A549 (cell line): ENCODE results near the gene RSRC2. TPM values are rescaled to one million over a fixed set of nuclear protein-coding genes. Genes with fewer than 3 reads are reported as not detected.

ENCODE experiments used
- ATAC-seq, 2 experiments: fragments of 200-7000 bp in 1 of 2; fragments of >200 bp in 1 of 2; cut with Nextera tagmentation in 1 of 2; cut with Tn5 transposase in 1 of 2; 3 replicates each; pipeline versions ENCODE4 v1.8.0 to v1.9.1; 2018 to 2020; ENCODE audit warnings: mild to moderate bottlenecking in 1 of 2, moderate library complexity in 1 of 2
- CTCF ChIA-PET: fragments of 300-600 bp; sonication (Branson Sonifier 250); formaldehyde crosslinking; extraction: SDS; loops from one replicate; lab custom pipeline; 2021; ENCODE audit warnings: antibody characterized with exemption, inconsistent platforms; lab: Yijun Ruan, JAX
- POLR2A ChIA-PET: fragments of 350-600 bp; formaldehyde crosslinking; extraction: SDS; loops from one replicate; lab custom pipeline; 2021; ENCODE audit warnings: antibody characterized with exemption, inconsistent platforms; lab: Yijun Ruan, JAX
- DNase-seq, 2 experiments: peaks; one replicate each; pipeline versions ENCODE4 v3.0.0 to v3.0.0-alpha.2; 2011 to 2016; ENCODE audit warnings: low read depth in 1 of 2, low spot score in 1 of 2
- FAIRE-seq: peaks from 2 replicates; lab custom pipeline; 2011; peaks lifted over from hg19 to GRCh38; lab: Jason Lieb, UNC
- H3K27ac ChIP-seq, 2 experiments: fragments of >200 bp; sonication (Bioruptor Twin); formaldehyde crosslinking; 3 replicates each; pipeline ENCODE4 v1.5.1; 2016 to 2017
- H3K4me1 ChIP-seq: fragments of >200 bp; sonication (Bioruptor Twin); formaldehyde crosslinking; 3 replicates; pipeline ENCODE4 v1.6.1; 2016
- H3K4me2 ChIP-seq: fragments of >200 bp; sonication (Bioruptor Twin); formaldehyde crosslinking; 3 replicates; pipeline ENCODE4 v1.6.1; 2016
- H3K4me3 ChIP-seq: fragments of >200 bp; sonication (Bioruptor Twin); formaldehyde crosslinking; 3 replicates; pipeline ENCODE4 v1.5.1; 2016
- H3K9me3 ChIP-seq: fragments of >200 bp; sonication (Bioruptor Twin); formaldehyde crosslinking; 3 replicates; pipeline ENCODE4 v1.6.1; 2016
- CBX2 ChIP-seq: fragments of 200-600 bp; sonication (generic); IDR thresholded peaks from 2 replicates; pipeline ENCODE4 v1.6.1; 2016; ENCODE audit warnings: low read depth, mild to moderate bottlenecking, borderline replicate concordance
- CBX8 ChIP-seq: fragments of 200-600 bp; sonication (generic); IDR thresholded peaks from 2 replicates; pipeline ENCODE4 v1.6.1; 2016
- CEBPB ChIP-seq, 2 experiments: fragments of >200 bp in 1 of 2; sonication (Bioruptor Twin) in 1 of 2; formaldehyde crosslinking in 1 of 2; IDR thresholded peaks; 2 replicates each; pipeline ENCODE4 v1.6.1; 2012 to 2016
- CTCF ChIP-seq: fragments of >200 bp; sonication (Bioruptor Twin); formaldehyde crosslinking; IDR thresholded peaks from 3 replicates; pipeline ENCODE4 v1.5.1; 2016
- E2F6 ChIP-seq: IDR thresholded peaks from 2 replicates; pipeline ENCODE4 v1.6.1; 2012; ENCODE audit warnings: low read depth, borderline replicate concordance
- EHF ChIP-seq: fragments of 250-450 bp; sonication (Bioruptor Pico); IDR thresholded peaks from 2 replicates; pipeline ENCODE4 v1.5.0; 2020; ENCODE audit warnings: mild to moderate bottlenecking
- FOSB ChIP-seq: fragments of 250-450 bp; sonication (Bioruptor Pico); IDR thresholded peaks from 2 replicates; pipeline ENCODE4 v1.5.0; 2020; ENCODE audit warnings: mild to moderate bottlenecking, moderate library complexity
- FOSL2 ChIP-seq, 2 experiments: fragments of 450-650 bp in 1 of 2; fragments of >200 bp in 1 of 2; sonication (Bioruptor Twin) in 1 of 2; formaldehyde crosslinking; IDR thresholded peaks; 2 replicates each; pipeline versions ENCODE4 v1.5.0 to v1.6.1; 2016 to 2020; ENCODE audit warnings: mild to moderate bottlenecking in 1 of 2, moderate library complexity in 1 of 2
- HES2 ChIP-seq: fragments of >200 bp; sonication (Bioruptor Twin); formaldehyde crosslinking; IDR thresholded peaks from 2 replicates; pipeline ENCODE4 v1.6.1; 2016
- HMGXB4 ChIP-seq: fragments of 250-450 bp; sonication (Bioruptor Pico); IDR thresholded peaks from 2 replicates; pipeline ENCODE4 v1.5.0; 2021; ENCODE audit warnings: mild to moderate bottlenecking, moderate library complexity, borderline replicate concordance
- HOXA7 ChIP-seq: fragments of 250-450 bp; sonication (Bioruptor Pico); IDR thresholded peaks from 2 replicates; pipeline ENCODE4 v1.5.0; 2020; ENCODE audit warnings: mild to moderate bottlenecking, moderate library complexity
- JUNB ChIP-seq: fragments of >200 bp; sonication (Bioruptor Twin); formaldehyde crosslinking; IDR thresholded peaks from 2 replicates; pipeline ENCODE4 v1.6.1; 2016
- KDM5A ChIP-seq: fragments of 200-600 bp; sonication (generic); IDR thresholded peaks from 2 replicates; pipeline ENCODE4 v1.6.1; 2016; ENCODE audit warnings: antibody characterized with exemption, mild to moderate bottlenecking
- MAFK ChIP-seq: fragments of 450-650 bp; IDR thresholded peaks from 2 replicates; pipeline ENCODE4 v1.6.1; 2014; ENCODE audit not compliant: partially characterized antibody
- NFE2L2 ChIP-seq: fragments of 150-350 bp; conservative IDR thresholded peaks from 2 replicates; pipeline ENCODE4 v1.6.1; 2014; ENCODE audit warnings: low read length
- NR3C1 ChIP-seq: fragments of >200 bp; sonication (Bioruptor Twin); formaldehyde crosslinking; IDR thresholded peaks from 3 replicates; pipeline ENCODE4 v1.6.1; 2017
- RARB ChIP-seq: fragments of 250-450 bp; sonication (Bioruptor Pico); IDR thresholded peaks from 2 replicates; pipeline ENCODE4 v1.8.0; 2021; ENCODE audit warnings: mild to moderate bottlenecking, moderate library complexity
- SMC3 ChIP-seq: fragments of >200 bp; sonication (Bioruptor Twin); formaldehyde crosslinking; IDR thresholded peaks from 3 replicates; pipeline ENCODE4 v1.6.1; 2018; ENCODE audit warnings: inconsistent platforms
- TFCP2L1 ChIP-seq: fragments of 250-450 bp; sonication (Bioruptor Pico); IDR thresholded peaks from 2 replicates; pipeline ENCODE4 v1.5.0; 2021; ENCODE audit warnings: mild to moderate bottlenecking
- TP53 ChIP-seq: fragments of 250-450 bp; sonication (Bioruptor Pico); IDR thresholded peaks from 2 replicates; pipeline ENCODE4 v1.5.0; 2021; ENCODE audit warnings: mild to moderate bottlenecking, moderate library complexity
- ZC3H11A ChIP-seq: fragments of 450-650 bp; IDR thresholded peaks from 2 replicates; pipeline ENCODE4 v1.6.1; 2014; ENCODE audit warnings: antibody characterized with exemption, mild to moderate bottlenecking
- ZFP36 ChIP-seq: fragments of 450-650 bp; IDR thresholded peaks from 2 replicates; pipeline ENCODE4 v1.6.1; 2014; ENCODE audit warnings: borderline replicate concordance; ENCODE audit not compliant: partially characterized antibody
- WGBS: methylation state at CpG from one replicate; pipeline ENCODE4 v1.1.6; 2017; ENCODE audit errors: missing lambda C conversion rate; 5-methylcytosine and 5-hydroxymethylcytosine counted together
- polyA plus RNA-seq, 4 experiments: library from polyadenylated mRNA; depleted of rRNA in 3 of 4; stranded (reverse); fragments of >200 nt; fragmentation: RNase III in 1 of 4; extraction: RNeasy Plus Mini Kit Qiagen cat#74134 plus additional on column Dnase treatment in 1 of 4; gene quantifications; 2 replicates in 3 of 4; 3 replicates in 1 of 4; pipeline ENCODE4 v1.2.3, GENCODE V29; 2011 to 2017

RSRC2 gene
- polyA plus RNA-seq, 2 of the 4 experiments (the other 2 are of a cell fraction), result 72.8 to 83.3 TPM

GRCh38 chr12:122523846-122524718 is 2.7 kb downstream of the RSRC2 start:
- POLR2A ChIA-PET, result interaction anchor here (0.5 to 2.0 kb wide), 2 partner anchors 23 to 101 kb away, joined by 4 to 9 read pairs; partner anchors contain the start of gene ZCCHC8
- no peak for FAIRE-seq
- DNase-seq, result no peak
- Histone ChIP-seq H3K4me1 (peaks cover 48% of the 10 kb centered on the region), H3K27ac (peak overlapping the region; percentile 39 to 83; a peak in 5 of 6 replicates)
- CTCF ChIA-PET, result interaction anchor here (0.9 to 1.6 kb wide), 4 partner anchors 9 to 125 kb away, joined by 3 to 5 read pairs (median 4); no protein-coding TSS in a partner anchor
- 7% methylated on average over 8 of the region's 8 CpGs for WGBS
- TF ChIP-seq E2F6 (no peak), TP53 (CRISPR knock-in tag) (no peak), HOXA7 (CRISPR knock-in tag) (no peak), NFE2L2 (no peak), MAFK (peak; percentile 37), TFCP2L1 (CRISPR knock-in tag) (0 out of 2 replicates have a peak, but pooled peaks have one; percentile 48), CBX8 (no peak), JUNB (no peak), KDM5A (no peak), RARB (0 out of 2 replicates have a peak, but pooled peaks have one; percentile 30)
- TF ChIP-seq, all 56 proteins: peak for 3
- Histone ChIP-seq H3K9me3 (no peaks in the 10 kb centered on the region), H3K4me3 (peak overlapping the region; percentile 69), H3K4me2 (peak overlapping the region; percentile 85)
- ATAC-seq, result no peak

GRCh38 chr12:122523280-122523679 is 3.5 kb downstream of the RSRC2 start:
- H3K4me3 ChIP-seq, result peak overlapping the region; percentile 69; the same call in 2 of the 3 replicates
- DNase-seq (peak in 1 of 2 experiments; percentile 32), FAIRE-seq (no peak), ATAC-seq (no peak)
- WGBS, result 46% methylated on average over 8 of the region's 8 CpGs
- peaks cover 53% of the 10 kb centered on the region for H3K4me1 ChIP-seq
- CTCF ChIA-PET, result interaction anchor here (1.0 to 1.8 kb wide), 5 partner anchors 11 to 124 kb away, joined by 3 to 6 read pairs (median 5); no protein-coding TSS in a partner anchor
- no peaks in the 10 kb centered on the region for H3K9me3 ChIP-seq
- H3K27ac ChIP-seq, result peak overlapping the region in 1 of 2 experiments; percentile 50; a peak in 3 of 6 replicates
- H3K4me2 ChIP-seq, result peak overlapping the region; percentile 85
- no peak for TF ChIP-seq ZC3H11A
- TF ChIP-seq CEBPB (IDR thresholded peaks at IDR 0.05), result peak in 1 of 2 experiments; percentile 86; a peak in 2 of 4 replicates
- POLR2A ChIA-PET, result interaction anchor here (2.0 kb wide), 1 partner anchor 22 kb away, joined by 9 read pairs; the partner anchor contains the start of gene ZCCHC8

- no peak for DNase-seq
- Histone ChIP-seq H3K4me2 (no peak overlapping the region), H3K4me3 (no peak overlapping the region), H3K9me3 (no peaks in the 10 kb centered on the region), H3K4me1 (peaks cover 57% of the 10 kb centered on the region), H3K27ac (no peak overlapping the region)
- POLR2A ChIA-PET, result no interaction called here
- CTCF ChIA-PET, result interaction anchor here (0.5 to 1.7 kb wide), 2 partner anchors 13 to 122 kb away, joined by 4 to 5 read pairs; no protein-coding TSS in a partner anchor
- no peak for FAIRE-seq
- 96% methylated on average over 4 of the region's 4 CpGs for WGBS
- ATAC-seq, result no peak
- TF ChIP-seq TP53 (CRISPR knock-in tag), result no peak
- no peak for TF ChIP-seq SMC3
- TF ChIP-seq FOSB (CRISPR knock-in tag), result peak; percentile 53; the same call in 1 of the 2 replicates
Observed at GRCh38 chr12:122520676-122521075, 6.1 kb downstream of the RSRC2 start.

- DNase-seq (no peak), ATAC-seq (peak; percentile 42 to 65; a peak in 3 of 6 replicates), FAIRE-seq (no peak)
- no peak overlapping the region for H3K4me2 ChIP-seq
- ChIA-PET CTCF (interaction anchor here (0.6 to 1.7 kb wide), 5 partner anchors 12 to 233 kb away, joined by 3 to 5 read pairs (median 3); partner anchors contain the start of gene DENR), POLR2A (interaction anchor here (1.0 kb wide), 1 partner anchor 18 kb away, joined by 3 read pairs; no protein-coding TSS in a partner anchor)
- no peak overlapping the region for H3K27ac ChIP-seq
- WGBS, result 89% methylated on average over 1 of the region's 1 CpG
- H3K4me3 ChIP-seq, result no peak overlapping the region
- no peaks in the 10 kb centered on the region for H3K9me3 ChIP-seq
- peaks cover 57% of the 10 kb centered on the region for H3K4me1 ChIP-seq
- TF ChIP-seq CBX2 (no peak), ZFP36 (no peak), HES2 (no peak), EHF (CRISPR knock-in tag) (no peak), CEBPB (IDR thresholded peaks at IDR 0.05) (peak; percentile 13 to 38; a peak in 2 of 4 replicates), HMGXB4 (CRISPR knock-in tag) (no peak), FOSL2 (IDR thresholded peaks at IDR 0.05) (no peak), FOSL2 (CRISPR knock-in tag; IDR thresholded peaks at IDR 0.05) (no peak), SMC3 (no peak), E2F6 (no peak), JUNB (no peak), NR3C1 (no peak), CTCF (no peak)
Observed at GRCh38 chr12:122519418-122519817, 7.3 kb downstream of the RSRC2 start.
